ENCODE measurements around the gene SCUBE3. TPM values are rescaled to one million over a fixed set of nuclear protein-coding genes. Genes with fewer than 3 reads are reported as not detected.
A peak's percentile ranks its signal among the peaks of the same experiment; 100 is the strongest.

The SCUBE3 gene
- total and polyA plus RNA-seq, 2 of the 13 experiments (the other 11 are each of a cell fraction or from before 2014, with no cell fraction given) = not detected

- Histone ChIP-seq H3K9ac (ENCODE audit: insufficient read depth, low read depth, low read length) (no peak overlapping the region), H3K36me3 (replicated peaks in 1 of 2; ENCODE audit: control insufficient read depth in 1 of 2, insufficient read depth in 2 of 2, low read length in 2 of 2) (no peaks in the 10 kb centered on the region), H3K27me3 (ENCODE audit: control insufficient read depth in 1 of 2, insufficient read depth in 2 of 2, low read length in 2 of 2) (no peaks in the 10 kb centered on the region), H2AFZ (ENCODE audit: low read length) (no peak overlapping the region), H4K20me1 (ENCODE audit: insufficient read depth, low read length) (no peaks in the 10 kb centered on the region), H3K4me1 (ENCODE audit: insufficient read depth, low read length) (peaks cover 20% of the 10 kb centered on the region), H3K79me2 (ENCODE audit: insufficient read depth, low read length) (no peaks in the 10 kb centered on the region), H3K4me2 (ENCODE audit: low read depth, low read length) (no peak overlapping the region), H3K27ac (ENCODE audit: extremely low read length, insufficient read depth, low read length) (no peak overlapping the region), H3K9me3 (ENCODE audit: low read length) (no peaks in the 10 kb centered on the region), H3K4me3 (replicated peaks in 1 of 3; ENCODE audit: insufficient read depth in 1 of 3, low read depth in 2 of 3, low read length in 3 of 3) (no peak overlapping the region)
- POLR2A ChIA-PET = interaction anchor here (2.9 kb wide), 1 partner anchor 8 kb away, joined by 18 read pairs; the partner anchor contains the start of gene ZNF76
- DNase-seq (ENCODE audit: low spot score) (no peak), ATAC-seq (no peak), FAIRE-seq (no peak)
- CTCF ChIA-PET (ENCODE audit: low intra/inter-chr PET ratio, low total read pairs) = no interaction called here
- WGBS (ENCODE audit: low lambda C conversion rate) = 91% methylated on average over 8 of the region's 8 CpGs
- no TSS peak for BruUV-seq (replicated peaks)
- no peak for TF ChIP-seq ZMAT3 (CRISPR knock-in tag; conservative IDR thresholded peaks at IDR 0.05)
- TF ChIP-seq MNT (IDR thresholded peaks at IDR 0.05) = peak; percentile 92
- no peak for TF ChIP-seq AGO2 (optimal IDR thresholded peaks at IDR 0.05; ENCODE audit: low read depth, low read length)
- intact Hi-C loops (cut with micrococcal nuclease; ENCODE audit: unreplicated experiment) = no loop called here
- in situ Hi-C loops (cut with HindIII; ENCODE audit: extremely low pct_ligation_motif_present, low pct_unique_long_range_greater_than_20kb) = no loop called here
These were observed 53.7 kb downstream of the SCUBE3 start for GRCh38 chr6:35267446-35267845.

GRCh38 chr6:35267897-35268296 lies 54.1 kb downstream of the SCUBE3 start:
- Histone ChIP-seq H3K79me2 (ENCODE audit: insufficient read depth, low read length) (no peaks in the 10 kb centered on the region), H2AFZ (ENCODE audit: low read length) (no peak overlapping the region), H3K9me3 (ENCODE audit: low read length) (no peaks in the 10 kb centered on the region), H3K4me3 (replicated peaks in 1 of 3; ENCODE audit: insufficient read depth in 1 of 3, low read depth in 2 of 3, low read length in 3 of 3) (no peak overlapping the region), H3K9ac (ENCODE audit: insufficient read depth, low read depth, low read length) (no peak overlapping the region), H3K27me3 (ENCODE audit: control insufficient read depth in 1 of 2, insufficient read depth in 2 of 2, low read length in 2 of 2) (no peaks in the 10 kb centered on the region), H3K4me2 (ENCODE audit: low read depth, low read length) (no peak overlapping the region), H3K27ac (ENCODE audit: extremely low read length, insufficient read depth, low read length) (no peak overlapping the region), H4K20me1 (ENCODE audit: insufficient read depth, low read length) (no peaks in the 10 kb centered on the region), H3K4me1 (ENCODE audit: insufficient read depth, low read length) (peaks cover 16% of the 10 kb centered on the region), H3K36me3 (replicated peaks in 1 of 2; ENCODE audit: control insufficient read depth in 1 of 2, insufficient read depth in 2 of 2, low read length in 2 of 2) (no peaks in the 10 kb centered on the region)
- POLR2A ChIA-PET = interaction anchor here (2.9 kb wide), 1 partner anchor 9 kb away, joined by 18 read pairs; the partner anchor contains the start of gene ZNF76
- in situ Hi-C loops (cut with HindIII; ENCODE audit: extremely low pct_ligation_motif_present, low pct_unique_long_range_greater_than_20kb) = no loop called here
- FAIRE-seq = no peak
- intact Hi-C loops (cut with micrococcal nuclease; ENCODE audit: unreplicated experiment) = no loop called here
- 88% methylated on average over 2 of the region's 2 CpGs for WGBS (ENCODE audit: low lambda C conversion rate)
- DNase-seq (ENCODE audit: low spot score) = no peak
- ATAC-seq = no peak
- no TSS peak for BruUV-seq (replicated peaks)
- CTCF ChIA-PET (ENCODE audit: low intra/inter-chr PET ratio, low total read pairs) = no interaction called here
- TF ChIP-seq ZNF431 (CRISPR knock-in tag; IDR thresholded peaks at IDR 0.05; ENCODE audit: borderline replicate concordance, low read depth) (no peak), ARID2 (CRISPR knock-in tag; IDR thresholded peaks at IDR 0.05; ENCODE audit: borderline replicate concordance) (no peak), TBX2 (CRISPR knock-in tag; IDR thresholded peaks at IDR 0.05; ENCODE audit: borderline replicate concordance) (no peak), ZNF17 (CRISPR knock-in tag; IDR thresholded peaks at IDR 0.05) (no peak), ZNF720 (CRISPR knock-in tag; IDR thresholded peaks at IDR 0.05) (no peak), YEATS2 (CRISPR knock-in tag; IDR thresholded peaks at IDR 0.05; ENCODE audit: borderline replicate concordance) (no peak), KLF15 (CRISPR knock-in tag; IDR thresholded peaks at IDR 0.05; ENCODE audit: borderline replicate concordance) (no peak), SETDB1 (CRISPR knock-in tag; IDR thresholded peaks at IDR 0.05; ENCODE audit: borderline replicate concordance) (no peak), ZNF256 (CRISPR knock-in tag; conservative IDR thresholded peaks at IDR 0.05) (no peak), POGK (CRISPR knock-in tag; conservative IDR thresholded peaks at IDR 0.05) (no peak), PCBP1 (IDR thresholded peaks at IDR 0.05; ENCODE audit: borderline replicate concordance, low read depth, low read length) (no peak), HOXD1 (CRISPR knock-in tag; IDR thresholded peaks at IDR 0.05) (no peak), ZNF34 (CRISPR knock-in tag; IDR thresholded peaks at IDR 0.05; ENCODE audit: borderline replicate concordance) (no peak)
